Measurements from ENCODE around the gene GIGYF2. TPM values are rescaled to one million over a fixed set of nuclear protein-coding genes. Genes with fewer than 3 reads are reported as not detected.

Gene GIGYF2
- total and polyA plus RNA-seq, 8 donors, result 17.4 to 50.9 (median 41.0) TPM

DNA sequence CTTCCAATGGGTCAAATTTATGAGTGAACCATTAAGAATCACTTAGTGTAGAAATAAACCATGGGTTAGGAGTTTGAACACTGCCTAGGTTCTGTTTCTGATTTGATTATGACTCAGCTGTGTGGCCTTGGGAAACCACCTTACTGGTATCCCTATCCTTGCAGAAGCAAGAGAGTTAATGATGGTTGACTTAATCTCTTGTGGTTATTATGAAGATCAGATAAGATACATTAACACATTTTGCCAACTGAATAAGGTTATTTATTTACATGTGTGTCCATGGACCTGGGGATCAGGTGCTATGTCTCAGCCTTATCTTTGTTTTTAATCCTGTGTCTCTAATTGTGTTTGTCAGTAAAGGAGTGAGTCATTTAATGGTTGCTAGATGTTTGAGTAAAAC is 84.6 kb downstream of the GIGYF2 start:
- FAIRE-seq (no peak), DNase-seq (peak in 1 of 6 donors; percentile 23)
- peak overlapping the region in 2 of 4 donors; percentile 15 to 47 for H3K27ac ChIP-seq

GRCh38 chr2:232783278-232783677 is 86.1 kb downstream of the GIGYF2 start:
- Histone ChIP-seq H3K36me3 (no peaks in the 10 kb centered on the region), H3K27ac (no peak overlapping the region), H3K9me3 (no peaks in the 10 kb centered on the region), H3K4me3 (no peak overlapping the region), H3K4me1 (peaks cover 3 to 25% (median 23%) of the 10 kb centered on the region in 3 donors), H3K27me3 (no peaks in the 10 kb centered on the region)
- TF ChIP-seq, protein P1, sequence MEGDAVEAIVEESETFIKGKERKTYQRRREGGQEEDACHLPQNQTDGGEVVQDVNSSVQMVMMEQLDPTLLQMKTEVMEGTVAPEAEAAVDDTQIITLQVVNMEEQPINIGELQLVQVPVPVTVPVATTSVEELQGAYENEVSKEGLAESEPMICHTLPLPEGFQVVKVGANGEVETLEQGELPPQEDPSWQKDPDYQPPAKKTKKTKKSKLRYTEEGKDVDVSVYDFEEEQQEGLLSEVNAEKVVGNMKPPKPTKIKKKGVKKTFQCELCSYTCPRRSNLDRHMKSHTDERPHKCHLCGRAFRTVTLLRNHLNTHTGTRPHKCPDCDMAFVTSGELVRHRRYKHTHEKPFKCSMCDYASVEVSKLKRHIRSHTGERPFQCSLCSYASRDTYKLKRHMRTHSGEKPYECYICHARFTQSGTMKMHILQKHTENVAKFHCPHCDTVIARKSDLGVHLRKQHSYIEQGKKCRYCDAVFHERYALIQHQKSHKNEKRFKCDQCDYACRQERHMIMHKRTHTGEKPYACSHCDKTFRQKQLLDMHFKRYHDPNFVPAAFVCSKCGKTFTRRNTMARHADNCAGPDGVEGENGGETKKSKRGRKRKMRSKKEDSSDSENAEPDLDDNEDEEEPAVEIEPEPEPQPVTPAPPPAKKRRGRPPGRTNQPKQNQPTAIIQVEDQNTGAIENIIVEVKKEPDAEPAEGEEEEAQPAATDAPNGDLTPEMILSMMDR (IDR thresholded peaks at IDR 0.05), result no peak
- DNase-seq (no peak), FAIRE-seq (no peak), ATAC-seq (no peak)
- intact Hi-C loops (cut with DNase I), result no loop called here

More for the DNA sequence above, 84.6 kb downstream of the GIGYF2 start:
- ATAC-seq, result peak; percentile 59 to 93 (median 76)
- Histone ChIP-seq H3K27me3 (no peaks in the 10 kb centered on the region), H3K9me3 (no peaks in the 10 kb centered on the region), H3K4me1 (peaks cover 5 to 25% (median 23%) of the 10 kb centered on the region in 3 donors), H3K36me3 (no peaks in the 10 kb centered on the region), H3K4me3 (no peak overlapping the region)
- TF ChIP-seq, protein P1 (IDR thresholded peaks at IDR 0.05), result no peak
- intact Hi-C loops (cut with DNase I), result no loop called here

DNA sequence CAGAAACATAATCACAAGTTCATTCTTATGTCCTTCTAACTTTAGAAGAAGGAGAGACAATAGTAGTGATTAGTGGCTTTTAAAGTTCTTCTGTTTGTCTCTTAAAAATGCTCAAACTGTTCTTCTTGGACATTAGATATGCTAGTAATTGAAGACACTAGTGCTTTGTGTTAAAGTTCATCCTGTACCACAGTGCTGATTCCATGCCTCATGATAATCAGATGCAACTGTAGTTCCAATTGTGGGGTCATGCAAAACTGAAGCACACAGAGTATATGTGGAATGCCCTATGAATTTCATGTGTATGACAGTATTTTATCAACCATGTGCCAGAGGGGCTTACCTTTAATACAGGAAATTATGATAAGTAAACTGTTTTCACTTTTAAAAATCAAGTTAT is 90.7 kb downstream of the GIGYF2 start:
- no peaks in the 10 kb centered on the region for H3K27me3 ChIP-seq
- peaks cover 0 to 23% (median 17%) of the 10 kb centered on the region in 3 donors for H3K36me3 ChIP-seq
- TF ChIP-seq, protein P1 (IDR thresholded peaks at IDR 0.05), result no peak
- H3K4me3 ChIP-seq, result no peak overlapping the region
- ATAC-seq (no peak), FAIRE-seq (no peak), DNase-seq (no peak)
- H3K27ac ChIP-seq, result no peak overlapping the region
- intact Hi-C loops (cut with DNase I), result no loop called here
- H3K9me3 ChIP-seq, result no peaks in the 10 kb centered on the region
- H3K4me1 ChIP-seq, result no peaks in the 10 kb centered on the region

- FAIRE-seq, result peak; percentile 23
- H3K36me3 ChIP-seq, result peaks cover 0 to 35% (median 17%) of the 10 kb centered on the region in 3 donors
These were observed 92.0 kb downstream of the GIGYF2 start for GRCh38 chr2:232789082-232789481.

GRCh38 chr2:232791518-232791917 is 94.4 kb downstream of the GIGYF2 start:
- TF ChIP-seq, protein P1 (IDR thresholded peaks at IDR 0.05), result no peak
- Histone ChIP-seq H3K36me3 (peaks cover 0 to 58% (median 22%) of the 10 kb centered on the region in 3 donors), H3K27me3 (no peaks in the 10 kb centered on the region), H3K4me3 (no peak overlapping the region), H3K9me3 (no peaks in the 10 kb centered on the region), H3K4me1 (no peaks in the 10 kb centered on the region), H3K27ac (no peak overlapping the region)
- ATAC-seq (no peak), FAIRE-seq (no peak), DNase-seq (no peak)
- intact Hi-C loops (cut with DNase I), result no loop called here
- WGBS, 2 donors, result 93 to 96% methylated on average over 4 of the region's 4 CpGs

More at GRCh38 chr2:232789082-232789481, 92.0 kb downstream of the GIGYF2 start:
- 50 to 59% methylated on average over 4 of the region's 4 CpGs for WGBS, 2 donors
- H3K27ac ChIP-seq, result no peak overlapping the region
- DNase-seq (no peak), ATAC-seq (no peak)
- H3K27me3 ChIP-seq, result no peaks in the 10 kb centered on the region
- H3K4me3 ChIP-seq, result no peak overlapping the region
- H3K4me1 ChIP-seq, result no peaks in the 10 kb centered on the region
- intact Hi-C loops (cut with DNase I), result no loop called here
- TF ChIP-seq, protein P1 (IDR thresholded peaks at IDR 0.05), result no peak
- H3K9me3 ChIP-seq, result no peaks in the 10 kb centered on the region

Data from pancreas (tissue), 10 donors.